ENCODE results near the gene SSH2.

The SSH2 gene

DNA sequence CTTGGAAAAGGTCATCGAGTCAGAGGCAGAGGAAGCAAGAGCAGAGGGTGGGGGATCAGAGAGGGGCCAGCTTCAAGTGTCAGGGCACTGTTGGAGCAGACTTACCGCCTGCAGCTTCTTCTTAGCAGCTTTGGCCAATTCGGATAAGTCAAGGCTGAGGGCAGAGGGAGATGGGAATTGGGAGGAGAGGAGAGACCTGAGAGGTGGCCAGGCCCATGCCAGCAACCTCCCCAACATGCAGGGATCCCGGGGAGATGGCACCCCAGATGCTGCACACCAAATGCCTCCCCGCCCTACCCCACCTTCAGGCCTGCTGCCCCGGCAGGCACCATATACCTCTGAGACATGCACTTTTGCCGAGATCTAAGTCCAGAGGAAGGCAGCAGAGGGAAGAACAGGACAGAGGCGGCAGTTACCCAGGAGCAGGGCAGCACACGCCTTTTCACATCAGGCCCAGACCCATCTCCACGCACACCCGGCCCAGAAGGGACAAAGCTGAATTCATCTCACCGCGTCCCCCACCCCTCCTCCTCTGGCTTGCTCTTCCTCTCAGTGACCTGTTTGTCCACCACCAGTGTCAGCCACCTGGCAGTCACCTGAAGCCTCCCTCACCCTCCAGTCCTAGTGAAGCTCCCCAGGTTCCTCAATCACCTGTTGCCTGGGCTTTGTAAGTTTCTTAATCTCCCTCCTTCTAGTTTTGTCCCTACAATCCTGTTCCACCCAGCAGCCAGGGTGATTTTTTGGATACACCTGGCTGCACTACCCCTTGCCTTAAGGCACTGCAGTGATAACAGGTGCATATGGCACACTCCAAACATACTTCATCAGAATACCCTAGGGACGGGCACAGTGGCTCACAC is 351.2 kb downstream of the SSH2 start:
- TF ChIP-seq, protein P1, sequence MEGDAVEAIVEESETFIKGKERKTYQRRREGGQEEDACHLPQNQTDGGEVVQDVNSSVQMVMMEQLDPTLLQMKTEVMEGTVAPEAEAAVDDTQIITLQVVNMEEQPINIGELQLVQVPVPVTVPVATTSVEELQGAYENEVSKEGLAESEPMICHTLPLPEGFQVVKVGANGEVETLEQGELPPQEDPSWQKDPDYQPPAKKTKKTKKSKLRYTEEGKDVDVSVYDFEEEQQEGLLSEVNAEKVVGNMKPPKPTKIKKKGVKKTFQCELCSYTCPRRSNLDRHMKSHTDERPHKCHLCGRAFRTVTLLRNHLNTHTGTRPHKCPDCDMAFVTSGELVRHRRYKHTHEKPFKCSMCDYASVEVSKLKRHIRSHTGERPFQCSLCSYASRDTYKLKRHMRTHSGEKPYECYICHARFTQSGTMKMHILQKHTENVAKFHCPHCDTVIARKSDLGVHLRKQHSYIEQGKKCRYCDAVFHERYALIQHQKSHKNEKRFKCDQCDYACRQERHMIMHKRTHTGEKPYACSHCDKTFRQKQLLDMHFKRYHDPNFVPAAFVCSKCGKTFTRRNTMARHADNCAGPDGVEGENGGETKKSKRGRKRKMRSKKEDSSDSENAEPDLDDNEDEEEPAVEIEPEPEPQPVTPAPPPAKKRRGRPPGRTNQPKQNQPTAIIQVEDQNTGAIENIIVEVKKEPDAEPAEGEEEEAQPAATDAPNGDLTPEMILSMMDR (conservative IDR thresholded peaks at IDR 0.05; ENCODE audit: control insufficient read depth, insufficient read depth, low read depth, low read length) = no peak
- DNase-seq (ENCODE audit: low read depth) = no peak
- no peak overlapping the region for H3K4me3 ChIP-seq (ENCODE audit: control insufficient read depth, low read depth, low read length)

DNA sequence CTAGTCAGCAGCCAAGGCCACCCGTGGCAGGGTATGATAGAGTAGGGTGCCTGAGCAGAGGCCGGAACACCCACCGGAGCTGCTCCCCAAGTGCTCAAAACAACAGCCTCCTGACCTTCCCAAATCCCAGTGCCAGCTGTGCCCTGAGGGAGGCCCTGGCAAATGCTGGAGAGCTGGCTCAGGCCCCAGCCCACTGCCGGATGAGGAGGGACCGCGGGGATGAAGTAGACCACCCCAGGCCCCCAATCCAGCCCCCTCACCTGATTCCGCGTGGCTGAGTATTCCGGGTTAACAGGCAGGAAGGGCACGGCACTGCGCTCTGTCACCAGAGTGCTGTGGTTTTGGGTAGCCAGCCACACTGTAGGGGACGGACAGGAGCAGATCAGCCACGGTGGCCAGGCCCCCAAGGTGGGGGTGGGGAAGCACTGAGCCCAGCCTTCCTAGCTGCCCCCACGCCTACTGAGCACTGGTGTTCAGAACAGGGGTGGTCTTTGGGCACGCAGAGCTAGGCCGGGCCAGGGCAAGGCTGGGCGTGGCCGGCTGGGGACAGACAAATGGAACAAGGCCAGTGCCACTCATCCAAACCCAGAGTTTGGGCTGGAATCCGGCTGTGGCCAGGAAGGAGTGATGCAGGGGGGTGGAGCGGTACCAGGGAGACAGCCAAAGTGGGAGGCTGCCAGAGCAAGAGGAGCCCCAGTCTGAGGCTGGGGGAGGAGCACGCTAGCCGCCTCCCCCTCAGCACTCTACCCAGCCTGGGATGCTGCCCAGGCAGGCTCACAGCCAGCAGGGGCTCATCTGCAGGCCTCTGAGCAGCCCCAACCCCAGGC is 352.4 kb downstream of the SSH2 start:
- no peak overlapping the region for H3K4me3 ChIP-seq (ENCODE audit: control insufficient read depth, low read depth, low read length)
- TF ChIP-seq, protein P1 (conservative IDR thresholded peaks at IDR 0.05; ENCODE audit: control insufficient read depth, insufficient read depth, low read depth, low read length) = no peak
- DNase-seq (ENCODE audit: low read depth) = no peak

DNA sequence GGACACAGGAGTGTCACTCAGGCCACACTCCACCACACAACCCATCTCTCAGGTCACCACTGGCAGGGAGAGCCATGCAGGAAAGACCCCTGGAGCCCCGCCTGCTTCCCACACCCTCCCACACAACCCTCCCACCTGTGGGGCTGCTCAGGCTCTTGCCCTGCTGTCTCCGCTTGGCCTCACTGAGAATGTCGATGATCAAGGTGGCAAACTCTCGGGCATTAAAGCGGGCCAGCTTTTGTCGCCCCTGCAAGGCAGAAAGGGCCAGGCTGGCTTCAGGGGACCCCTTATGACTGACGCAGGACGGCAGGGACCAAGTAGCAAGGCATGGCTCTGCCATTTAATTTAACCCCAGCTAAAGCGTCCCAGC is 353.0 kb downstream of the SSH2 start:
- TF ChIP-seq, protein P1 (conservative IDR thresholded peaks at IDR 0.05; ENCODE audit: control insufficient read depth, insufficient read depth, low read depth, low read length) = no peak
- no peak for DNase-seq (ENCODE audit: low read depth)
- no peak overlapping the region for H3K4me3 ChIP-seq (ENCODE audit: control insufficient read depth, low read depth, low read length)

DNA sequence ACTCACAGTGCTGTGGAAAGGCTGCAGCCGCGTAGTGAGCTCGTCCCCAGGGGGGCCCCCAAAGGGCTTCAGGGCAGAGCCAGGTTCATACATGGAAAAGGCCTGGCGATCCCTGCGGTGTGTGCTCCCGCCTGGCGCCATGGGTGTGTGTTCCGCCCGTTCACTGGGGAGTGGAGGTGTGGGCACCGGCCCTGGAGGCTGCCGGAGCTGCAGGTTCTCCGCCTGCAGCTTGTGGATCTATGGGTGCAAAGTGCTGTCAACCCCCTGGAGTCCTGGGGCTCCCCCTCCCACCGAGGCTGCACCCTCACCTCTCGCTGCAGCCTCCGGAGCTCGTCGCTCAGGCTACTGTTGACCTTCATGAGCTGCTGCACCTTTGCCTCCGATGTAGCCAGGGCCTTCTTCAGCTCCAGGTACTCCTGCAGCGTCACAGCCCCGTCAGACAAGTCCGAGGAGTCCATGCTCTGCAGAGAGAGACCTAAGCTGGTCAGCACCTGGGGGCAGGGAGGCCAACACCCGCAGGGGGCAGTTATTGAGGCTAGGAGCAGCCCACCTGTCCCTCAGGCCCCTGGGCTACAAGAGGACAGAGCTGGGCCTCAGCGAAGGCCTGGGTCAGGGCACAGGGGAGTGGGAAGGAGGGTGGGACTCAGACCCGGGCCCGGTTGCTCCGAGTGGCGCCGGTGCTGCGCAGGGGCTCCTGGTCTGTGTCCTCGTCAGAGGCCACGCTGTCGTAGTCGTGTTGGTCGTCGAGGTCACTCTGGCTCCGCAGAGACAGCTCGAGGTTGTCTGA is 353.6 kb downstream of the SSH2 start:
- H3K4me3 ChIP-seq (ENCODE audit: control insufficient read depth, low read depth, low read length) = no peak overlapping the region
- DNase-seq (ENCODE audit: low read depth) = no peak

More for the DNA sequence above, 353.6 kb downstream of the SSH2 start:
- TF ChIP-seq, protein P1 (conservative IDR thresholded peaks at IDR 0.05; ENCODE audit: control insufficient read depth, insufficient read depth, low read depth, low read length) = no peak
